Gastroesophageal sphincter (tissue), 3 donors: ENCODE results near the gene ACVR1B.

Experiments
- EP300 ChIP-seq: sonication (generic); formaldehyde crosslinking; IDR thresholded peaks from one replicate; pipeline ENCODE4 v1.6.1; 2017; ENCODE audit warnings: antibody characterized with exemption, mild to moderate bottlenecking
- POLR2A ChIP-seq, 2 donors: fragments of 450-650 bp; IDR thresholded peaks; one replicate each; pipeline ENCODE4 v1.6.1; 2017; ENCODE audit warnings: antibody characterized with exemption in 2 of 2, mild to moderate bottlenecking in 2 of 2, moderate library complexity in 1 of 2
- TF ChIP-seq, protein P1 (sequence below), 4 experiments: fragments of 200-600 bp in 2 of 4; fragments of 450-650 bp in 2 of 4; sonication (generic) in 1 of 4; IDR thresholded peaks; one replicate each; pipeline ENCODE4 v1.5.1; 2017 to 2019; ENCODE audit warnings: antibody characterized with exemption in 4 of 4, mild to moderate bottlenecking in 2 of 4, moderate library complexity in 2 of 4

DNA sequence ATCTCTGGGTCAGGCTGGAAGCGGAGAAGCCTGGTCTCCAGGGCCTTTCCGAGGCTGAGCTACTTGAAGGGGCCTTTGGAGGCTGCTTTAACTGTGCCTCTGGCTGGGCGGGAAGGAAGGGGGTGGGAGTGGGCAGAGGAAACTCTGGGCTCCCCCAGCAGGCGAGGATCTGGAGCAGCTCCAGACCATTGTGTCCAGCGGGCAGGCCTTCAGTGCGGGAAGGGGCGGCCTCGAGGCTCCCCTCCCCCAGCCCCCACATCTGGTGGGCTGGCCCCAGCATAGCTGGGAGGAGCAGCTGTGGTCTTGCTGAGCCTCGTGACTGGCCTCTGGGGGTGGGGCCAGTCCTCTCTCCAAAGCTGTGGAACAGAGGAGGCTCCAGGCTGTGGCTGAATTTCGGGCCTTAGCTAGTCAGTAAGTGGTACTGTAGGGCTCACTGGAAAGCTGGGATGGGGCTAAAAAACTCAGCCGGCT is 58.7 kb downstream of the ACVR1B start:
- TF ChIP-seq EP300 (no peak), POLR2A (IDR thresholded peaks at IDR 0.05) (peak in 1 of 2 donors; percentile 18)
- TF ChIP-seq, protein P1, sequence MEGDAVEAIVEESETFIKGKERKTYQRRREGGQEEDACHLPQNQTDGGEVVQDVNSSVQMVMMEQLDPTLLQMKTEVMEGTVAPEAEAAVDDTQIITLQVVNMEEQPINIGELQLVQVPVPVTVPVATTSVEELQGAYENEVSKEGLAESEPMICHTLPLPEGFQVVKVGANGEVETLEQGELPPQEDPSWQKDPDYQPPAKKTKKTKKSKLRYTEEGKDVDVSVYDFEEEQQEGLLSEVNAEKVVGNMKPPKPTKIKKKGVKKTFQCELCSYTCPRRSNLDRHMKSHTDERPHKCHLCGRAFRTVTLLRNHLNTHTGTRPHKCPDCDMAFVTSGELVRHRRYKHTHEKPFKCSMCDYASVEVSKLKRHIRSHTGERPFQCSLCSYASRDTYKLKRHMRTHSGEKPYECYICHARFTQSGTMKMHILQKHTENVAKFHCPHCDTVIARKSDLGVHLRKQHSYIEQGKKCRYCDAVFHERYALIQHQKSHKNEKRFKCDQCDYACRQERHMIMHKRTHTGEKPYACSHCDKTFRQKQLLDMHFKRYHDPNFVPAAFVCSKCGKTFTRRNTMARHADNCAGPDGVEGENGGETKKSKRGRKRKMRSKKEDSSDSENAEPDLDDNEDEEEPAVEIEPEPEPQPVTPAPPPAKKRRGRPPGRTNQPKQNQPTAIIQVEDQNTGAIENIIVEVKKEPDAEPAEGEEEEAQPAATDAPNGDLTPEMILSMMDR (IDR thresholded peaks at IDR 0.05) = no peak
